A549 (cell line): ENCODE measurements around the gene GNAL.

Source experiments
- CBX2 ChIP-seq: fragments of 200-600 bp; sonication (generic); IDR thresholded peaks from 2 replicates; pipeline ENCODE4 v1.6.1; 2016; ENCODE audit warnings: low read depth, mild to moderate bottlenecking, borderline replicate concordance
- CBX8 ChIP-seq: fragments of 200-600 bp; sonication (generic); IDR thresholded peaks from 2 replicates; pipeline ENCODE4 v1.6.1; 2016
- MYC ChIP-seq: IDR thresholded peaks from 2 replicates; pipeline ENCODE4 v1.6.1; 2012; ENCODE audit warnings: mild to moderate bottlenecking, inconsistent platforms, low read length, improper control_type of control experiment, borderline replicate concordance
- POLR2A ChIP-seq: IDR thresholded peaks from 2 replicates; pipeline ENCODE4 v1.6.1; 2012; ENCODE audit warnings: mild to moderate bottlenecking, low read length
- TF ChIP-seq, protein P1 (sequence below): fragments of >200 bp; sonication (Bioruptor Twin); formaldehyde crosslinking; IDR thresholded peaks from 3 replicates; pipeline ENCODE4 v1.5.1; 2016
- TF ChIP-seq, protein P2 (sequence below): fragments of 250-450 bp; sonication (Bioruptor Pico); IDR thresholded peaks from 2 replicates; pipeline ENCODE4 v1.5.0; 2021; ENCODE audit warnings: mild to moderate bottlenecking, moderate library complexity, borderline replicate concordance

DNA sequence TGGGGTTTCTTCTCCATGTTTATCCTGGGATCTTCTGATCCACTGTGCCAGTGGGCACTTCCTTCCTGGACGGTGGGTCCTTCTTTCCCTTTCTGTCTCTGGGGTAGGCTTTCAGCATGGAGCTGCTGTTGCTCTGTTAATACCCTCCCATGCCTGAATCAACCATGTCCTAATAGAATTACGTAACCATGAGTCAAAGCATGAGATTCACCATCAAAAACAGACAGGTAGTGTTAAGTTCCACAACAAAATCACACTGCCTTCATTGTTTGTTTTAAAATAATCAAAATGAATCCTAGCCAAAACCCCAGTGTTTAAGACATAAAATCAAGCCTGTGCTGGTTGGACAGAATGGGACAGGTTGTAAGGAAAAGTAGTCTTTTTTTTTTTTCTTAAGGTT is 37.5 kb downstream of the GNAL start:
- TF ChIP-seq, protein P1, sequence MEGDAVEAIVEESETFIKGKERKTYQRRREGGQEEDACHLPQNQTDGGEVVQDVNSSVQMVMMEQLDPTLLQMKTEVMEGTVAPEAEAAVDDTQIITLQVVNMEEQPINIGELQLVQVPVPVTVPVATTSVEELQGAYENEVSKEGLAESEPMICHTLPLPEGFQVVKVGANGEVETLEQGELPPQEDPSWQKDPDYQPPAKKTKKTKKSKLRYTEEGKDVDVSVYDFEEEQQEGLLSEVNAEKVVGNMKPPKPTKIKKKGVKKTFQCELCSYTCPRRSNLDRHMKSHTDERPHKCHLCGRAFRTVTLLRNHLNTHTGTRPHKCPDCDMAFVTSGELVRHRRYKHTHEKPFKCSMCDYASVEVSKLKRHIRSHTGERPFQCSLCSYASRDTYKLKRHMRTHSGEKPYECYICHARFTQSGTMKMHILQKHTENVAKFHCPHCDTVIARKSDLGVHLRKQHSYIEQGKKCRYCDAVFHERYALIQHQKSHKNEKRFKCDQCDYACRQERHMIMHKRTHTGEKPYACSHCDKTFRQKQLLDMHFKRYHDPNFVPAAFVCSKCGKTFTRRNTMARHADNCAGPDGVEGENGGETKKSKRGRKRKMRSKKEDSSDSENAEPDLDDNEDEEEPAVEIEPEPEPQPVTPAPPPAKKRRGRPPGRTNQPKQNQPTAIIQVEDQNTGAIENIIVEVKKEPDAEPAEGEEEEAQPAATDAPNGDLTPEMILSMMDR, result no peak
- no peak for TF ChIP-seq POLR2A
- TF ChIP-seq MYC, result no peak
- TF ChIP-seq, protein P2, sequence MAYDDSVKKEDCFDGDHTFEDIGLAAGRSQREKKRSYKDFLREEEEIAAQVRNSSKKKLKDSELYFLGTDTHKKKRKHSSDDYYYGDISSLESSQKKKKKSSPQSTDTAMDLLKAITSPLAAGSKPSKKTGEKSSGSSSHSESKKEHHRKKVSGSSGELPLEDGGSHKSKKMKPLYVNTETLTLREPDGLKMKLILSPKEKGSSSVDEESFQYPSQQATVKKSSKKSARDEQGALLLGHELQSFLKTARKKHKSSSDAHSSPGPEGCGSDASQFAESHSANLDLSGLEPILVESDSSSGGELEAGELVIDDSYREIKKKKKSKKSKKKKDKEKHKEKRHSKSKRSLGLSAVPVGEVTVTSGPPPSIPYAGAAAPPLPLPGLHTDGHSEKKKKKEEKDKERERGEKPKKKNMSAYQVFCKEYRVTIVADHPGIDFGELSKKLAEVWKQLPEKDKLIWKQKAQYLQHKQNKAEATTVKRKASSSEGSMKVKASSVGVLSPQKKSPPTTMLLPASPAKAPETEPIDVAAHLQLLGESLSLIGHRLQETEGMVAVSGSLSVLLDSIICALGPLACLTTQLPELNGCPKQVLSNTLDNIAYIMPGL (CRISPR knock-in tag), result no peak
- TF ChIP-seq CBX2, result no peak
- TF ChIP-seq CBX8, result no peak
